Thyroid gland (tissue), 4 donors: ENCODE measurements around the gene PIEZO2. TPM values are rescaled to one million over a fixed set of nuclear protein-coding genes. Genes with fewer than 3 reads are reported as not detected.

Source experiments
- DNase-seq, 2 donors: peaks; one replicate each; pipeline ENCODE4 v3.0.0-alpha.2; 2019
- H3K27ac ChIP-seq, 3 donors: fragments of 200-600 bp; sonication (generic); 1 replicate in 2 of 3; 2 replicates in 1 of 3; pipeline ENCODE4 v1.5.1; 2016 to 2019; ENCODE audit warnings: mild to moderate bottlenecking in 1 of 3, moderate library complexity in 1 of 3
- H3K27me3 ChIP-seq: fragments of 200-600 bp; sonication (generic); one replicate; pipeline ENCODE4 v1.5.1; 2019
- H3K36me3 ChIP-seq, 2 donors: fragments of 200-600 bp; sonication (generic); one replicate each; pipeline ENCODE4 v1.5.1; 2016 to 2019
- H3K4me1 ChIP-seq, 2 donors: fragments of 200-600 bp; sonication (generic); one replicate each; pipeline ENCODE4 v1.5.1; 2017 to 2019
- H3K4me3 ChIP-seq, 3 donors: fragments of 200-600 bp; sonication (generic); replicated peaks in 1 of 3; 1 replicate in 2 of 3; 2 replicates in 1 of 3; pipeline ENCODE4 v1.5.1; 2016; ENCODE audit warnings: mild to moderate bottlenecking in 1 of 3
- H3K9me3 ChIP-seq: fragments of 200-600 bp; sonication (generic); one replicate; pipeline ENCODE4 v1.5.1; 2017
- CTCF ChIP-seq, 6 experiments: fragments of 200-600 bp in 3 of 6; fragments of 450-650 bp in 3 of 6; sonication (generic) in 3 of 6; IDR thresholded peaks; one replicate each; pipeline ENCODE4 v1.5.1; 2016 to 2019; ENCODE audit warnings: antibody characterized with exemption in 6 of 6, mild to moderate bottlenecking in 2 of 6, inconsistent platforms in 1 of 6, moderate library complexity in 1 of 6
- POLR2A ChIP-seq, 2 donors: fragments of 450-650 bp; IDR thresholded peaks; one replicate each; pipeline ENCODE4 v1.6.1; 2017; ENCODE audit warnings: antibody characterized with exemption in 2 of 2, mild to moderate bottlenecking in 2 of 2, moderate library complexity in 1 of 2
- WGBS, 2 donors: methylation state at CpG; one replicate each; pipeline ENCODE4 v1.1.5; 2017; 5-methylcytosine and 5-hydroxymethylcytosine counted together
- intact Hi-C: fragments of 100-400 bp; cut with DNase I; formaldehyde crosslinking; loops from one replicate; pipeline ENCODE4 v1.15.1; 2023
- total RNA-seq, 4 donors: library from RNA; depleted of rRNA; stranded (reverse); fragments of >200 nt; gene quantifications; one replicate each; pipeline ENCODE4 v1.2.3, GENCODE V29; 2016

The PIEZO2 gene
- total RNA-seq, 4 donors from 2014 or later = 5.0 to 13.8 (median 6.1) TPM

GRCh38 chr18:10912790-10913545, 236.4 kb downstream of the PIEZO2 start:
- Histone ChIP-seq H3K27ac (peak overlapping the region; percentile 91 to 100 (median 96)), H3K36me3 (no peaks in the 10 kb centered on the region), H3K4me1 (peaks cover 18 to 21% of the 10 kb centered on the region in 2 donors), H3K4me3 (no peak overlapping the region), H3K27me3 (no peaks in the 10 kb centered on the region), H3K9me3 (no peaks in the 10 kb centered on the region)
- TF ChIP-seq POLR2A (IDR thresholded peaks at IDR 0.05) = no peak
- TF ChIP-seq CTCF (IDR thresholded peaks at IDR 0.05) = no peak
- DNase-seq = peak; percentile 86 to 87
- WGBS, 2 donors = 28 to 29% methylated on average over 6 of the region's 6 CpGs
- intact Hi-C loops = no loop called here

DNA sequence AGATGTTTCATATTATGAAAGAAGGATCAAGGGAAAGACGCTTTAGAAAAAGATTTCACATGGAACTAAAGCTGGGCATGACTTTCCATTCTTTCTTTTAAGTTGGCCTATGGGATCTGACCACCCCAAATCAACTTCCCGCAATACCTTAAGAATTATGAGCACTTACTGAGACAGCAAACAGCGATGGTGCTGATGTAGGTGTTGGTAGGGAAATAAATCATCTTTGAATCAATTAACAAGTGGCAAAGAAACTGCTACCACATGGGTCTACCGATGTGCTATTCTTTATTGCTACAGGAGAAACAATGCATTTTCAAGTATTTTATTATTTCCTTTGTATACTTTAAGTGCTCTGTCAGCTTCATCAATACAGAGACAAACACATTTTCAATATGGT, 239.6 kb downstream of the PIEZO2 start:
- peaks cover 18 to 21% of the 10 kb centered on the region in 2 donors for H3K4me1 ChIP-seq
- 97% methylated on average over 4 of the region's 4 CpGs for WGBS, 2 donors
- no peaks in the 10 kb centered on the region for H3K36me3 ChIP-seq
- DNase-seq = no peak
- no peak overlapping the region for H3K4me3 ChIP-seq
- H3K27ac ChIP-seq = no peak overlapping the region
- intact Hi-C loops = no loop called here
- no peaks in the 10 kb centered on the region for H3K27me3 ChIP-seq
- H3K9me3 ChIP-seq = no peaks in the 10 kb centered on the region
- TF ChIP-seq CTCF (IDR thresholded peaks at IDR 0.05) = no peak
- TF ChIP-seq POLR2A (IDR thresholded peaks at IDR 0.05) = no peak

GRCh38 chr18:10908760-10909159, 240.6 kb downstream of the PIEZO2 start:
- Histone ChIP-seq H3K36me3 (no peaks in the 10 kb centered on the region), H3K27ac (no peak overlapping the region), H3K9me3 (no peaks in the 10 kb centered on the region), H3K4me1 (peaks cover 10 to 13% of the 10 kb centered on the region in 2 donors), H3K27me3 (no peaks in the 10 kb centered on the region), H3K4me3 (no peak overlapping the region)
- intact Hi-C loops = no loop called here
- WGBS, 2 donors = 79 to 91% methylated on average over 5 of the region's 5 CpGs
- DNase-seq = no peak
- no peak for TF ChIP-seq CTCF (IDR thresholded peaks at IDR 0.05)
- TF ChIP-seq POLR2A (IDR thresholded peaks at IDR 0.05) = no peak

GRCh38 chr18:10907749-10908148, 241.6 kb downstream of the PIEZO2 start:
- Histone ChIP-seq H3K27me3 (no peaks in the 10 kb centered on the region), H3K36me3 (no peaks in the 10 kb centered on the region), H3K4me3 (no peak overlapping the region), H3K9me3 (no peaks in the 10 kb centered on the region), H3K4me1 (peaks cover 4 to 7% of the 10 kb centered on the region in 2 donors), H3K27ac (no peak overlapping the region)
- DNase-seq = no peak
- intact Hi-C loops = no loop called here
- TF ChIP-seq POLR2A (IDR thresholded peaks at IDR 0.05) (no peak), CTCF (IDR thresholded peaks at IDR 0.05) (no peak)
- 90 to 91% methylated on average over 1 of the region's 1 CpG for WGBS, 2 donors

GRCh38 chr18:10901329-10901728, 248.0 kb downstream of the PIEZO2 start:
- Histone ChIP-seq H3K27me3 (no peaks in the 10 kb centered on the region), H3K4me1 (no peaks in the 10 kb centered on the region), H3K9me3 (no peaks in the 10 kb centered on the region), H3K36me3 (no peaks in the 10 kb centered on the region), H3K27ac (no peak overlapping the region), H3K4me3 (no peak overlapping the region)
- DNase-seq = no peak
- TF ChIP-seq CTCF (IDR thresholded peaks at IDR 0.05) = no peak
- TF ChIP-seq POLR2A (IDR thresholded peaks at IDR 0.05) = no peak
- intact Hi-C loops = no loop called here
- WGBS, 2 donors = 75 to 90% methylated on average over 2 of the region's 2 CpGs
